Testis (tissue), 2 donors: ENCODE data around the gene PHF10.

Experiments
- CTCF ChIP-seq, 3 experiments: fragments of 450-650 bp in 2 of 3; fragments of 200-600 bp in 1 of 3; sonication (generic) in 1 of 3; IDR thresholded peaks; one replicate each; pipeline ENCODE4 v1.5.1; 2016 to 2019; ENCODE audit warnings: antibody characterized with exemption in 3 of 3, mild to moderate bottlenecking in 2 of 3, moderate library complexity in 1 of 3
- POLR2A ChIP-seq: fragments of 450-650 bp; IDR thresholded peaks from one replicate; pipeline ENCODE4 v1.6.1; 2017; ENCODE audit warnings: antibody characterized with exemption, mild to moderate bottlenecking, moderate library complexity

DNA sequence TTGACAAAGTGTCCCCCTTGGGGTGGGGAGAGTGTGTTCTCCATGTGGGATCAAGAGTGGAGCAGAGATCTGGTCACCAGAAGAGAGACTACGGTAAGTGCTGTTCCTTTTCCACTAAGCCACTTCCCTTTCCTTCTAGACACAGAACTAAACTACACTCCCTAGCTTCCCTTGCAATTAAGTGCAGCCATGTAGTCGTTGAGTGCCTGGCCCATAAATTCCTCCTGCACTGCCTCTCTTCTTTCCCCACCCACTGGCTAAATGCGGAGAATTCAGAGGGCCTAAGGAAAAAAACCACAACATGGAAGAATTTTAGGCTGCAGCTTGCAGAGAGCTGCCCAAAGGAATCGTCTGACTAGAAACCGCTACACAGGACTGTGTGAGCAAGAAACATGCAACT is 24.0 kb downstream of the PHF10 start:
- TF ChIP-seq CTCF (IDR thresholded peaks at IDR 0.05): no peak
- TF ChIP-seq POLR2A: no peak
